ENCODE measurements around the gene OPRM1.

- no peak for TF ChIP-seq ATF3 (IDR thresholded peaks at IDR 0.05)
- no peak for TF ChIP-seq HNF4G (IDR thresholded peaks at IDR 0.05)
- no peak for TF ChIP-seq CTCF (IDR thresholded peaks at IDR 0.05; ENCODE audit: low read depth, low read length, missing input control)
- no peak for TF ChIP-seq RAD21 (IDR thresholded peaks at IDR 0.05)
These were observed 235.1 kb downstream of the OPRM1 start for GRCh38 chr6:154274168-154274567.

Data from liver (tissue), 3 donors.